ENCODE results near the gene TRIM6. TPM values are rescaled to one million over a fixed set of nuclear protein-coding genes. Genes with fewer than 3 reads are reported as not detected.
"Not testable (repeated sequence)": the region's sequence is repeated elsewhere in the genome, so short reads cannot be mapped to it uniquely, and the experiment has no call there.

Gene TRIM6, protein sequence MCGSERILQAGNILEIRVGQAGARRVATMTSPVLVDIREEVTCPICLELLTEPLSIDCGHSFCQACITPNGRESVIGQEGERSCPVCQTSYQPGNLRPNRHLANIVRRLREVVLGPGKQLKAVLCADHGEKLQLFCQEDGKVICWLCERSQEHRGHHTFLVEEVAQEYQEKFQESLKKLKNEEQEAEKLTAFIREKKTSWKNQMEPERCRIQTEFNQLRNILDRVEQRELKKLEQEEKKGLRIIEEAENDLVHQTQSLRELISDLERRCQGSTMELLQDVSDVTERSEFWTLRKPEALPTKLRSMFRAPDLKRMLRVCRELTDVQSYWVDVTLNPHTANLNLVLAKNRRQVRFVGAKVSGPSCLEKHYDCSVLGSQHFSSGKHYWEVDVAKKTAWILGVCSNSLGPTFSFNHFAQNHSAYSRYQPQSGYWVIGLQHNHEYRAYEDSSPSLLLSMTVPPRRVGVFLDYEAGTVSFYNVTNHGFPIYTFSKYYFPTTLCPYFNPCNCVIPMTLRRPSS
- 1.5 and 5.1 TPM in 2 replicates for total RNA-seq

DNA sequence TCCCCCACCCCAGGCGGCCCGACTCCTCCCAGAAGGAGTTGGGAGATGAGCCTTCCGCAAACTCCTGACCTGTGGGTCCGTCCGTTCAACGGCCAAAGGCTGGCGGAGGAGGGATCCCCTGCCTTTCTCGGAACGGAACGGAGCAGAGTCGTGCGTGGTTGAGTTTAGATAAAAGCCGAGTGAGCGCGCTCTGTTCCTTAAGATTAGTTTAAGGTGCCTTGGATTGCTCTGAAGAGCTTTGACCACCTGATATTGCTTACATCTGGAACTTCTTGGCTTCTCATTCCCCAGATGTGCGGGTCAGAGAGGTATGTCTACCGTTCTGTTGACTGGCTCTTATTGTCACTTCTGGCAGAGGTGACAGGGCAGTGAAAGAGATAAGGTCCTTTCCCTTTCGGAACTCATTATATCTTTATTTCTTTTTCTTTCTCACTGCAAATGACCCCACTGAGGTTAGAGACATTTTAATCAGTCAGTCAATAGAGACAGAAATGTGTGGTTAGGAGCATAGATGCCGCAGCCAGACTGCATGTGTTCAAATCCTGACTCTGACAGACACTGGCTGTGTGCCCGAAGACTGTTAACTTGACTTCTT is at the start of gene TRIM6:
TRIM6 (plus strand) TSS at position 31 of the 595 bp plus-strand sequence; CDS start at position 292, 261 bp downstream.
- DNase-seq (ENCODE audit: extremely low read depth, low read depth, low spot score), result no peak

DNA sequence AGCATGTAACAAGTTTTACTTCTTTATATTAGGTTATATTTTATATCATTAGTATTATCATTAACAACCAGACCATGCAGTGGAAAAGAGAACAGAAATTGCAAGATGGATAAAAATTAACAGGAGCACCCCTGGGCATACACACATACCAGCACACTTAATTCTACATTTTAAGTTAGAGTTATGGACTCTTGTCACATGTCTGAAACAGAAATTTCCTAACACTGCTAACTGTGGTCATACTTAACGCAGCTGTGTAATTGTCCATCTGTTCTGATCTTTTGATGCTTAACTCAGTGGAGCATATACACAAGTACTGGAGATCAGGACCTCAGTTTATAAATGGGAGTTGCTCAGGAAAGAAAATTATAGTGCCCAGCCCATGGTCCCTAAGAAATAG is 48.5 kb upstream of the TRIM6 start:
- no peak for DNase-seq (ENCODE audit: extremely low read depth, low read depth, low spot score)

GRCh38 chr11:5548440-5548839 is 48.0 kb upstream of the TRIM6 start, which contains the start of gene OR52H1:
TSS of gene OR52H1 (minus strand) at chr11:5548540. CDS start at chr11:5545505, 3,035 bp downstream.
- no peak for DNase-seq (ENCODE audit: extremely low read depth, low read depth, low spot score)

GRCh38 chr11:5550440-5551095 is 45.9 kb upstream of the TRIM6 start:
- DNase-seq (ENCODE audit: extremely low read depth, low read depth, low spot score), result no peak

DNA sequence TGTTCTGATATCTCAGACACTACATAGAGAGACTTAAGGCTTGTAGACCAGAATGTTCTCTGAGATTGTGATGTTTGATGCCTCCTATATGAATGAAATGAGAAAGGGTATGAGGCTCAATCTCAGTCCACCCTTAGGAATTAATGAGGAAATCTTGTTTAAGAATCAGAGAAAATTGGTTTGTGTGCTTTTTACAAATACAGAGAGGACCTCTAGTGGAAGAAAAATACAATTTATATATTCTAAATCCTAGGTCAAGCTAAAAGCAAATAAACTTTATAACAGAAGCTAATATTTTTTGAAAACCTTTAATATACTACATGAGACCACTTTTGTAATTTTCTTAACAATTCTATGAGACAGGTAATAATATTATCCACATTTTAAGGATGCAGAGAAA is 43.1 kb upstream of the TRIM6 start:
- no peak for DNase-seq (ENCODE audit: extremely low read depth, low read depth, low spot score)

DNA sequence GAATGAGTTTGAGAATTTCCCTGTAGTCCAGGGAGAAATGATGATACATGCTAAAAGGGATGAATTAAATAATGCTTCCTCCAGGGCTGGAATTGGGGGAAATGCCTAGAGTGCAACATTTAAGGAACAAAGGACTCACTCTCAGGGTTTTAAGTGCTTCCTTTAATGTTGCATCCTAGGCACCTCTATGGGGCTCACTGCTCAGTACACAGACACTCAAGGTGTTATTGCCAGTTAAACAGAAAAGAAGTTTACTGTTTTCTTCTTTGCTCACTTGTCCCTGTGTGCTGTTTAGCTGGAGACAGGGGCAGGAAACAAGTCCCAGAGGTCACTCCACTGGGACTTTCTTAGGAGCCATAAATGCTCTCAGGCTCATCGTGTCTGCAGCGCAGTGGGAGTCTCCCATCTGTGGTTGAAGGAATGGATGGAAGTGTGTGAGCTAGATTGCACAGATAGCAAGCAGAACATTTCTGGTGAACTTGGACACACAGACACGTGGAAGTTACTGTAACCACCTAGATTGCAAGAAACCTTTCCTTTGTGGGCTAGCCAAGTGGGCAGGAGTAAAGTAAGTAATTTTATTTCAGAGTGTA is 39.7 kb upstream of the TRIM6 start:
- no peak for DNase-seq (ENCODE audit: extremely low read depth, low read depth, low spot score)

DNA sequence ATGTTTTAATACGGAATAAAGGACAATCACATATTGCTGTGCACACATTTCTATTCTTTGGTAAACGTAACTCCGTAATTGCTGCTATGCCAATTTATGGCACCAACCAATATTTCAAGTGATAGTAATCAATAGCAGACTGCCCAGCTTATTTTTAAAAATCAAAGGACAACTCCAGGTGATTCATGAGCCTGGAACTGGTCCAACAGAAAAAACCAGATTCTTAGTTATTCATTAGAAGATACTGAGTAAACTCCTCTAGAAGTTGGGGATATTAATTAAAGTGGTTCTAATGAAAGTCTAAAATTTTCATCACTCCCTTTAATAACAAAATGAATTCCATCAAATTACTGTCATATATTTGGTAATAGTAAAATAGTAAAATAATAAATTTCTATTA is 38.7 kb upstream of the TRIM6 start:
- DNase-seq (ENCODE audit: extremely low read depth, low read depth, low spot score), result no peak

GRCh38 chr11:5564259-5565019 is 32.0 kb upstream of the TRIM6 start:
- DNase-seq (ENCODE audit: extremely low read depth, low read depth, low spot score), result no peak

GRCh38 chr11:5574654-5575053 is 21.8 kb upstream of the TRIM6 start:
- DNase-seq (ENCODE audit: extremely low read depth, low read depth, low spot score), result no peak

DNA sequence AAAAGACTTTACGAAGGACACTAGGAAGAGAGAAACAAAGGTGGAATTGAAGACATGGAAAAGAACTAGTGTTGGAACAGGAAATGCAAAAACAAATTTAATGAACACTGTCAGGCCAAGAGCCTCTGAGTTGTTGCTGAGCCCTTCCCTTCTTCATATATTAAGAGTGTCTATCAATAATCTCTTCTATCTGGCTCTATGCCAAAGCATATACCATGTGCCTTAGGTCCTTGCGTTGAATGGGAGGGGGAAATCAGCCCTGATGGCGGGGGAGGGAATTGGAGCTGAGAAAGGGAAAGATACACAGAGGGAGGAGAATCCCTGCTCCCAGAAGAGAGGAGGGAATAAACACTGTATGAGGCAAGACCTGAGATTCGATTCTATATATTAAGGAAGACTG is 21.3 kb upstream of the TRIM6 start:
- no peak for DNase-seq (ENCODE audit: extremely low read depth, low read depth, low spot score)

DNA sequence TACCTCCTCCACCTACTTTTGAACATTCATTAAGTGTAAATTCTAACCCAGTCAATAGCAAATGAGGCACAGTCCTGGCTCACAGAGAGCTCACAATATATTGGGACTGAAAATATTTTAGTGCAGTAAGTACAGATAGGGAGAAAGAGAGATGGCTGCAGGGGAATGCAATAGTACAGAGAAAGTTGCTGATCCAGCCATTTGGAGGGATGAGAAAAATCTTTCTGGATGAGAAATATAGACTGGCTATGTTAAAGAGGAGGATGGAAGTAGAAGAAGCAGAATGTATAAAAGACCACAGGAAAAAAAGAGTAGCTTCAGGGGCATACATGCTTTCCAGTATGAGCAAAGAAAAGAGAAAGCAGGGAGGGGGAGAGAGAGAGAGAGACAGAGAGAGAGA is 19.3 kb upstream of the TRIM6 start:
- DNase-seq (ENCODE audit: extremely low read depth, low read depth, low spot score), result no peak

DNA sequence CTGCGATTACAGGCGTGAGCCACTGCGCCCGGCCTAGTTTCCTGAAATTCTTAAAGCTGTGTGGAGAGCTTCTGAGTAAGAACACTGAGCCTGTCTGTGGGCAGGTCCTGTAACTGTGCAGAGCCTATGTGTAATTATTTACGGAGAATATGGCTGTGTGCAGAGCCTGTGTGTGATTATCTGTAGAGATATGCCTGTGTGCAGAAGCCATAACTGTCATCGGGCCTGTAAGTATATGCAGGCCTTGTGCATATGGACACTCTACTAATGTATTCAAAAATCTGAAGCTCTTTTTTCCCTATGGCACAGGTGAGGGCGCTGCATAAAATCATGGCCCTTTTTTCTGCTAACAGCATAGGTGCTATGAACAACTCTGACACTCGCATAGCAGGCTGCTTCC is 15.9 kb upstream of the TRIM6 start, which contains the start of gene OR52B6:
OR52B6 (plus strand) TSS at position 301 of the 400 bp plus-strand sequence; CDS start at position 301, 0 bp downstream.
- DNase-seq (ENCODE audit: extremely low read depth, low read depth, low spot score), result no peak

GRCh38 chr11:5581014-5581413 is 15.4 kb upstream of the TRIM6 start:
- DNase-seq (ENCODE audit: extremely low read depth, low read depth, low spot score), result no peak

GRCh38 chr11:5584458-5584857 is 12.0 kb upstream of the TRIM6 start:
- not testable (repeated sequence) for DNase-seq (ENCODE audit: extremely low read depth, low read depth, low spot score)

DNA sequence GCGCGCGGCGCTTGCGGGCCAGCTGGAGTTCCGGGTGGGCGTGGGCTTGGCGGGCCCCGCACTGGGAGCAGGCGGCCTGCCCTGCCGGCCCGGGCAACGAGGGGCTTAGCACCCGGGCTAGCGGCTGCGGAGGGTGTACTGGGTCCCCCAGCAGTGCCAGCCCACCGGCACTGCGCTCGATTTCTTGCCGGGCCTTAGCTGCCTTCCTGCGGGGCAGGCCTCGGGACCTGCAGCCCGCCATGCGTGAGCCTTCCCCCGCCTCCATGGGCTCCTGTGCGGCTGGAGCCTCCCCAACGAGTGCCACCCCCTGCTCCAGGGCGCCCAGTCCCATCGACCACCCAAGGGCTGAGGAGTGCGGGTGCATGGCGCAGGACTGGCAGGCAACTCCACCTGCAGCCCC is 6.5 kb upstream of the TRIM6 start:
- DNase-seq (ENCODE audit: extremely low read depth, low read depth, low spot score), result not testable (repeated sequence)

DNA sequence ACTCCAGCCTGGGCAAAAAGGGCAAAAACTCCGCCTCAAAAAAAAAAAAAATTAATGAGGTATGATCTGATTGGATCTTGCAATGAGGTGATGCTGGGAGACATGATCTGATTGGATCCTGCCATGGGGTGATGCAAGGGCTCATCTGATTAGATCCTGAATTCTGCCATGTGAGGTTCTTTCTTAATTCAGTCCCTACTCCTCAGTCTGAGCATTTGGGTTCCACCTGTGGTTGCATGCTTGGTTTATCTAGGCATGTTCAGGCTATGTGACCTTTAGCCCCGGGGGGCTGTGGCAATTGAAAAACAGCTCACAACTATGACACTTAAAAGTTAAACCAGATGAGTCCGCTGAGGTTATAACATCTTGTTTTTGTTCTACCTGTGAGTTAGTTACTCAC is 4.8 kb upstream of the TRIM6 start:
- DNase-seq (ENCODE audit: extremely low read depth, low read depth, low spot score), result no peak

GRCh38 chr11:5592615-5593014 is 3.8 kb upstream of the TRIM6 start:
- DNase-seq (ENCODE audit: extremely low read depth, low read depth, low spot score), result no peak

DNA sequence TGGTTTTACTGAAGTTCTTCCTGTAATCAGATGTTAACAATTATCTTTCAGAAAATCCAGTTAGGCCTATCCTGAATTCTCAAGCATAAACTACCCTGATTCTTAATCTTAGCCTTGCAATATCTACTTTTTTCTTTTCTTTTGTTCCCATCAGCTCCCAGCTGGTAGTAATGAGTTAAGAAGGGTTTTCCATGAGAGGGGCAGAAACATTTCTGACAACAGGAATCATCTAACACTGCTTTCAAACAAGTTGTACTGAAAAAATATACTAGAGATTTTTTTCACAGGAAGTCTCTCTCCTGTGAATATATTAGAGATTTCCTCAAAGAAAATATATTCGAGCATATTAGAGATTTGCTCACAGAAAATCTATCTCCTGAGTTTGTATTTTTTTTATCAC is 3.3 kb upstream of the TRIM6 start:
- DNase-seq (ENCODE audit: extremely low read depth, low read depth, low spot score), result no peak

- DNase-seq (ENCODE audit: extremely low read depth, low read depth, low spot score), result no peak
Observed at GRCh38 chr11:5597953-5598352, 1.5 kb downstream of the TRIM6 start.

DNA sequence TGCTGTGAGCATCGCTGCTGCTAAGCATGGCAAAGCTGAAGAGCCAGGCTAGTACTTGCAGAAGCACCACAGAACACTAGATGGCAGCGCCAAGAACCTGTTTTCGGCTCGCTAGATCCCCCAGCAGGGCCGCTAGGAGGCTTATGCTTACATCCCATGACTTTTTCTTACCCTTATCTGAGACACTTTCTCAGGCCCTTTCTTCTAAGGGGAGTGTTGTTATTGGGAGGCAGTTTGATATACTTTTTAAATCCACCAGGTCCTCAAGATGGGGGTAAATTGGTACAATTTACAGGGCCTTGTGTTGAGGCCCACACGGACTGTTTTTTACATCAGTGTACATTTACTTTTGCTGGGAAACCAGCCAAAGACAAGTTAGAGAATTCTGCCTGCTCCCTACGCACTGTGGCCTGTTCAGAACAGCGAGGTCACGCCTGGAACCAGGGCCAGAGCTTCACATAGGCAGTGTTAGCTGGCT is 4.0 kb downstream of the TRIM6 start:
- peak; percentile 64 for DNase-seq (ENCODE audit: extremely low read depth, low read depth, low spot score)

All from glomerular endothelial cell (primary cell).